Colonic mucosa (tissue), 4 donors: ENCODE data around the gene GRK7. TPM values are rescaled to one million over a fixed set of nuclear protein-coding genes. Genes with fewer than 3 reads are reported as not detected.

Experiments used
- DNase-seq: peaks from one replicate; pipeline ENCODE4 v3.0.0-alpha.2; 2020
- H3K27ac ChIP-seq: fragments of 200-600 bp; one replicate; pipeline ENCODE4 v1.8.0; 2021
- H3K27me3 ChIP-seq: fragments of 200-600 bp; one replicate; pipeline ENCODE4 v1.8.0; 2021
- H3K36me3 ChIP-seq: fragments of 200-600 bp; one replicate; pipeline ENCODE4 v1.8.0; 2021
- H3K4me1 ChIP-seq: fragments of 200-600 bp; one replicate; pipeline ENCODE4 v1.8.0; 2021; ENCODE audit warnings: mild to moderate bottlenecking
- H3K4me3 ChIP-seq: fragments of 200-600 bp; one replicate; pipeline ENCODE4 v1.8.0; 2021
- H3K9ac ChIP-seq, 2 donors: one replicate each; pipeline ENCODE4 v1.7.0; 2013; ENCODE audit warnings: control low read depth in 2 of 2, low read depth in 2 of 2, low read length in 2 of 2
- H3K9me3 ChIP-seq: fragments of 200-600 bp; one replicate; pipeline ENCODE4 v1.8.0; 2021
- CTCF ChIP-seq: fragments of 200-600 bp; IDR thresholded peaks from one replicate; pipeline ENCODE4 v1.8.0; 2022; ENCODE audit warnings: antibody characterized with exemption, mild to moderate bottlenecking
- intact Hi-C: fragments of 100-400 bp; cut with DNase I; formaldehyde crosslinking; loops from one replicate; pipeline ENCODE4 v1.14.1; 2022
- total RNA-seq, 2 donors: library from RNA; stranded (reverse); fragmentation: NEBNext Ultra II Directional in 1 of 2; extraction: Animal tissue kit (Norgen Biotek cat#: 25700) in 1 of 2; gene quantifications; one replicate each; pipeline ENCODE4 v1.2.1, GENCODE V29; 2021
- donor health status: healthy.
- donor health status: DM: no; HTN: no; CAD: no.
- donor health status: DM: no; HTN: no; CAD: no.

GRK7 gene
- total RNA-seq, 2 donors from 2014 or later: not detected

GRCh38 chr3:141812084-141812483 lies 48.9 kb downstream of the GRK7 start:
- Histone ChIP-seq H3K27me3 (no peaks in the 10 kb centered on the region), H3K4me3 (no peak overlapping the region), H3K36me3 (no peaks in the 10 kb centered on the region), H3K27ac (no peak overlapping the region), H3K4me1 (no peaks in the 10 kb centered on the region), H3K9me3 (no peaks in the 10 kb centered on the region), H3K9ac (no peak overlapping the region)
- TF ChIP-seq CTCF: no peak
- no peak for DNase-seq
- intact Hi-C loops: no loop called here

- TF ChIP-seq CTCF: no peak
- no peak for DNase-seq
- H3K27me3 ChIP-seq: no peaks in the 10 kb centered on the region
- intact Hi-C loops: no loop called here
- H3K36me3 ChIP-seq: no peaks in the 10 kb centered on the region
- no peak overlapping the region for H3K9ac ChIP-seq
- no peak overlapping the region for H3K27ac ChIP-seq
- H3K4me3 ChIP-seq: no peak overlapping the region
- H3K9me3 ChIP-seq: no peaks in the 10 kb centered on the region
- H3K4me1 ChIP-seq: no peaks in the 10 kb centered on the region
Measured at GRCh38 chr3:141812586-141812985, 49.4 kb downstream of the GRK7 start.

Other genes starting within 250 kb of the GRK7 start
- 100 to 1,000 TPM in 1 of 2 donors, 10 to 100 TPM in 1; 89.0 to 148 TPM for gene RNF7, start 25.1 kb upstream of the GRK7 start, total RNA-seq
- gene ATP1B3, start 113.2 kb downstream of the GRK7 start, total RNA-seq: 100 to 1,000 TPM; 231 to 374 TPM